Measurements from ENCODE around the gene POLR3K.

DNA sequence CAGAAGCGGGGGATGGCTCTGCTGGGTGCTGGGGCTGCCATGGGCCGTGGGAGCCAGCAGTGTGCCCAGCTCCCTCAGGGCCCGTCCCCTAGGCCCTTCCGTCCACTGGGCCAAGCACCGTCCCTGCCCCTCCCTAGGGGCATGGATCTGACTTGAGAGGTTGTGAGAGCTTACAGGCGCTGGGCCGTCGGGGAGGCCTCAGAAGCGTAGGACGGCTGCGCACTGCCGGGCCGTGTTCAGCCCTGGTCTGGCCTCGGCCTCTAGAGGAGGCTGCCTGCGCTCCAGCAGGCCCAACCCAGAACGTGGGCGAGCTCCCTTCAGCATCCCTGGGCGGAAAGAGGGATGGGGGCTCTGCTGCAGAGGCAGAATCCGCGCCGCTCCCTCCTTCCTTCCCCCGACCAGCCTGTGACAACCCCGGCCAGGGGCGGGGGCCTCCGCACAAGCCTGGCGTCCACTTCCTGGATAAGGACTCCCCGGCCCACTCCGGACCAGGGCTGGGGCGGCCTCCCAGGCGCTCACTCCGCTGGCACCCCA is 23.9 kb upstream of the POLR3K start:
- TF ChIP-seq, protein P1, sequence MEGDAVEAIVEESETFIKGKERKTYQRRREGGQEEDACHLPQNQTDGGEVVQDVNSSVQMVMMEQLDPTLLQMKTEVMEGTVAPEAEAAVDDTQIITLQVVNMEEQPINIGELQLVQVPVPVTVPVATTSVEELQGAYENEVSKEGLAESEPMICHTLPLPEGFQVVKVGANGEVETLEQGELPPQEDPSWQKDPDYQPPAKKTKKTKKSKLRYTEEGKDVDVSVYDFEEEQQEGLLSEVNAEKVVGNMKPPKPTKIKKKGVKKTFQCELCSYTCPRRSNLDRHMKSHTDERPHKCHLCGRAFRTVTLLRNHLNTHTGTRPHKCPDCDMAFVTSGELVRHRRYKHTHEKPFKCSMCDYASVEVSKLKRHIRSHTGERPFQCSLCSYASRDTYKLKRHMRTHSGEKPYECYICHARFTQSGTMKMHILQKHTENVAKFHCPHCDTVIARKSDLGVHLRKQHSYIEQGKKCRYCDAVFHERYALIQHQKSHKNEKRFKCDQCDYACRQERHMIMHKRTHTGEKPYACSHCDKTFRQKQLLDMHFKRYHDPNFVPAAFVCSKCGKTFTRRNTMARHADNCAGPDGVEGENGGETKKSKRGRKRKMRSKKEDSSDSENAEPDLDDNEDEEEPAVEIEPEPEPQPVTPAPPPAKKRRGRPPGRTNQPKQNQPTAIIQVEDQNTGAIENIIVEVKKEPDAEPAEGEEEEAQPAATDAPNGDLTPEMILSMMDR (IDR thresholded peaks at IDR 0.05) = no peak
- TF ChIP-seq ZNF317 (CRISPR knock-in tag; IDR thresholded peaks at IDR 0.05; ENCODE audit: borderline replicate concordance, low read depth) (no peak), OVOL2 (CRISPR knock-in tag; IDR thresholded peaks at IDR 0.05; ENCODE audit: borderline replicate concordance) (no peak)
